Neural crest cell (in vitro differentiated cells): ENCODE results near the gene C10orf53. TPM values are rescaled to one million over a fixed set of nuclear protein-coding genes. Genes with fewer than 3 reads are reported as not detected.

ENCODE experiments used
- DNase-seq: peaks from one replicate; pipeline ENCODE4 v3.0.0; 2021; ENCODE audit warnings: low read depth, mixed read lengths, low spot score
- H3K27ac Mint-ChIP-seq: one replicate; pipeline ENCODE4 v1.8.0; 2021; ENCODE audit warnings: mild to moderate bottlenecking, mixed read lengths; ENCODE audit not compliant: unreplicated experiment
- H3K27me3 Mint-ChIP-seq: 2 replicates; pipeline ENCODE4 v1.8.0; 2021; ENCODE audit warnings: low read depth, mild to moderate bottlenecking, mixed read lengths
- H3K36me3 Mint-ChIP-seq: 2 replicates; pipeline ENCODE4 v1.8.0; 2021; ENCODE audit warnings: low read depth, mild to moderate bottlenecking, mixed read lengths
- H3K4me1 Mint-ChIP-seq: 2 replicates; pipeline ENCODE4 v1.8.0; 2021; ENCODE audit warnings: mixed read lengths
- H3K4me3 Mint-ChIP-seq: one replicate; pipeline ENCODE4 v1.8.0; 2021; ENCODE audit warnings: mild to moderate bottlenecking, mixed read lengths
- H3K9me3 Mint-ChIP-seq: 2 replicates; pipeline ENCODE4 v1.8.0; 2021; ENCODE audit warnings: mixed read lengths
- total RNA-seq: library from RNA; stranded (reverse); gene quantifications from 2 replicates; pipeline ENCODE4 v1.2.1, GENCODE V29; 2021
- TF ChIP-seq, protein P1 (sequence below): fragments of 200-600 bp; sonication (generic); conservative IDR thresholded peaks from 2 replicates; pipeline ENCODE4 v1.5.0; 2021; ENCODE audit warnings: antibody characterized with exemption, mild to moderate bottlenecking

Gene C10orf53
- total RNA-seq, 1 donor from 2014 or later = not detected

DNA sequence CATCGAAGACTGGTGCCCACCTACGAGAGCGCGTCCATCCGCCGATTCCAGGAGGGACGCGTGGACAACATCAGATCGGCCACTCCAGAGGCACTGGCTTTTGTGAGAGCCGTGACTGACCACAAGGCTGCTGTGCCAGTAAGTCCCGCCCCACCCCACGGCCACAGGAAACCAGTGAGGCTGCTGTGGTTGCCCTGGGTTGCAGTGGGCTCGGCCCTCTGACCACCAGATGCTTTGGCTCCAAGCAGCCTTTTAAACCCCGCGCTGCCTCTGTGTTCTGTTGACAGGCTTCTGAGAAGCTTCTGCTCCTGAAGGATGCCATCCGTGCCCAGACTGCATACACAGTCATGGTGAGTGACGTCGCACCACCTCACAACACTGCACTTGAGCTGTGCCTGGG, 24.4 kb upstream of the C10orf53 start:
- H3K27me3 Mint-ChIP-seq = peaks cover 3% of the 10 kb centered on the region
- H3K4me3 Mint-ChIP-seq = no peak overlapping the region
- no peak for DNase-seq
- H3K27ac Mint-ChIP-seq = no peak overlapping the region
- peaks cover 7% of the 10 kb centered on the region for H3K9me3 Mint-ChIP-seq
- H3K4me1 Mint-ChIP-seq = peaks cover 1% of the 10 kb centered on the region
- TF ChIP-seq, protein P1, sequence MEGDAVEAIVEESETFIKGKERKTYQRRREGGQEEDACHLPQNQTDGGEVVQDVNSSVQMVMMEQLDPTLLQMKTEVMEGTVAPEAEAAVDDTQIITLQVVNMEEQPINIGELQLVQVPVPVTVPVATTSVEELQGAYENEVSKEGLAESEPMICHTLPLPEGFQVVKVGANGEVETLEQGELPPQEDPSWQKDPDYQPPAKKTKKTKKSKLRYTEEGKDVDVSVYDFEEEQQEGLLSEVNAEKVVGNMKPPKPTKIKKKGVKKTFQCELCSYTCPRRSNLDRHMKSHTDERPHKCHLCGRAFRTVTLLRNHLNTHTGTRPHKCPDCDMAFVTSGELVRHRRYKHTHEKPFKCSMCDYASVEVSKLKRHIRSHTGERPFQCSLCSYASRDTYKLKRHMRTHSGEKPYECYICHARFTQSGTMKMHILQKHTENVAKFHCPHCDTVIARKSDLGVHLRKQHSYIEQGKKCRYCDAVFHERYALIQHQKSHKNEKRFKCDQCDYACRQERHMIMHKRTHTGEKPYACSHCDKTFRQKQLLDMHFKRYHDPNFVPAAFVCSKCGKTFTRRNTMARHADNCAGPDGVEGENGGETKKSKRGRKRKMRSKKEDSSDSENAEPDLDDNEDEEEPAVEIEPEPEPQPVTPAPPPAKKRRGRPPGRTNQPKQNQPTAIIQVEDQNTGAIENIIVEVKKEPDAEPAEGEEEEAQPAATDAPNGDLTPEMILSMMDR = no peak
- peaks cover 12% of the 10 kb centered on the region for H3K36me3 Mint-ChIP-seq

DNA sequence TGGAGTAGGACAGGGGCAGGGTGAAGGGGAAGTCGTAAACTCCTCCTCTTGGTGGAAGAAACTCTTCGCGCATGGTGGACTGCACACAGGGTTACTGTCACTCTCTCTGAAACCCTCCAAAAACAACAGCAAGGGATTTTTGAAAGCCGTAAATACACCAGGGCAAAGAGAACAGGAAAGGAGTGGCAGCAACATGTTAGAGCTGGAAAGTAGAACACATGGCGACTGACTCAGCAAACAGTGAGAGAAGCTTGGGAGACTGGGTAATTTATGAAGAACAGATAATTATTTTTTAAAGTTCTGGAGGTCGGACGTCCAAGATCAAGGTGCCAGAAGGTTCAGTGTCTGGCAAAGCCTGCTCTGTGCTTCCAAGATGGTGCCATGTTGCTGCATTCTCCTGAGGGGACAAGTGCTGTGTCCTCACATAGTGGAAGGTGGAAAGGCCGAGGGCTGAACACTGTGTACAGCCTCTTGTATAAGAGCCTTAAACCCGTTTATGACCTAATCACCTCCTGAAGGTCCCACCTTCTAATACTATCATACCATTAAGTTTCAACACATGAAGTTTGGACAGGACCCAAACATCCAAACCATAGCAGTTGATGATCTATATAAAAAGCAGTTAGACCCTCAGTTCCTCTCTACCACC, 22.5 kb upstream of the C10orf53 start:
- TF ChIP-seq, protein P1 = no peak
- Mint-ChIP-seq H3K9me3 (peaks cover 7% of the 10 kb centered on the region), H3K27me3 (peaks cover 8% of the 10 kb centered on the region), H3K36me3 (peaks cover 12% of the 10 kb centered on the region), H3K4me3 (no peak overlapping the region), H3K4me1 (no peaks in the 10 kb centered on the region), H3K27ac (no peak overlapping the region)
- no peak for DNase-seq

DNA sequence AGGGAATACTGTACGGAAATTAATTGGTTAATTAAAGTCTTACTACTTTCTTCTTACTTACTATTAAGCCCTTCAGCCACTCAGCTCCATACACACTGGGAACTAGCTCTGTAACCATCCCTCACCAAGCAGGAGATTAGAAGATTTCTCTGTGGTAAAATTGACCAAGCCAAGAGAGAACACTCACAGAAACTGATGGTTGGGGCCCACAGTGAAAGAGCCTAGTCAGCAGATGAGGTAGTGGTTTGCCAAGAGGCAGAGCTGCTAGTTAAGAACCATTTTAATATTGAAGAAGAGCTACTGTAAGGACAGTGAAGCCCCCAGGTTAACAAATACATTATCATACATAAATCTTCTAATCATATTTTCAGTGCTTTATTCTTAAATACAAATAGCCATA, 21.8 kb upstream of the C10orf53 start:
- Mint-ChIP-seq H3K27me3 (peaks cover 8% of the 10 kb centered on the region), H3K4me1 (no peaks in the 10 kb centered on the region), H3K27ac (no peak overlapping the region), H3K9me3 (peaks cover 7% of the 10 kb centered on the region), H3K4me3 (no peak overlapping the region), H3K36me3 (peaks cover 12% of the 10 kb centered on the region)
- TF ChIP-seq, protein P1 = no peak
- DNase-seq = no peak

DNA sequence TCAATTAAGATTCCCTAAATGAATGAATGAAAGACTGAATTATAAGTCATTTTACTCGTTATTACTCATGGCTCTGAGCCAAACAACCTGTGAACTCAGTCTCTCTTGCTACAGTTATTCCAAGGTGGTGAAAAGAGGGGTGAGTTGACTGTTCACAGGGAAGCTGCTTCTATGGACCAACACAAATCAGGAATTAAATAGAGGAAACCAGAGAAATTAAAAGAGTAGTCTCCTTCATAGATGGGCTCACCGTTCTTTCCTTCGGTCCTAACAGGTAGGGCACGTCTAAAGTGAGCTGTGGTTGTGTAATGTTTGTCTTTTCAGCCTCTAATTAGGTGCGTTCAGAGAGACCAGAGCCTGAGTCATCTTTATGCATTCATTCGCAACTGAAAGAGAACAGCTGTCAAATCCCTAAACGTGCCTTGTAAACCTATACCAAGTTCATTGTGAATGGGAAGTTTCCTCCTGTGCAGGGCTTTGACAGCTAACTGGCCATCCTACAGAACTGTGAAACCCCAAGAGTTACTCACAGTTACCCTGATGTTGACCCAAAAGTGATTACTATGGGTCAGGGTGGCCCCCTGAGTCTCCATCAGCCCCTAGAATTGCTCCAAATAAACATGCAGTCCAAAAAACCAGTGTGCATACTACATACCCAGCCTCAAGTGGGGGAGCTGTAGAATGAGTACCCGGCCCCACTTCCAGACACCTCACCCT, 18.2 kb upstream of the C10orf53 start:
- no peak for DNase-seq
- Mint-ChIP-seq H3K27ac (no peak overlapping the region), H3K27me3 (peaks cover 8% of the 10 kb centered on the region), H3K4me3 (no peak overlapping the region), H3K36me3 (peaks cover 12% of the 10 kb centered on the region), H3K9me3 (peaks cover 7% of the 10 kb centered on the region), H3K4me1 (no peaks in the 10 kb centered on the region)
- TF ChIP-seq, protein P1 = no peak

DNA sequence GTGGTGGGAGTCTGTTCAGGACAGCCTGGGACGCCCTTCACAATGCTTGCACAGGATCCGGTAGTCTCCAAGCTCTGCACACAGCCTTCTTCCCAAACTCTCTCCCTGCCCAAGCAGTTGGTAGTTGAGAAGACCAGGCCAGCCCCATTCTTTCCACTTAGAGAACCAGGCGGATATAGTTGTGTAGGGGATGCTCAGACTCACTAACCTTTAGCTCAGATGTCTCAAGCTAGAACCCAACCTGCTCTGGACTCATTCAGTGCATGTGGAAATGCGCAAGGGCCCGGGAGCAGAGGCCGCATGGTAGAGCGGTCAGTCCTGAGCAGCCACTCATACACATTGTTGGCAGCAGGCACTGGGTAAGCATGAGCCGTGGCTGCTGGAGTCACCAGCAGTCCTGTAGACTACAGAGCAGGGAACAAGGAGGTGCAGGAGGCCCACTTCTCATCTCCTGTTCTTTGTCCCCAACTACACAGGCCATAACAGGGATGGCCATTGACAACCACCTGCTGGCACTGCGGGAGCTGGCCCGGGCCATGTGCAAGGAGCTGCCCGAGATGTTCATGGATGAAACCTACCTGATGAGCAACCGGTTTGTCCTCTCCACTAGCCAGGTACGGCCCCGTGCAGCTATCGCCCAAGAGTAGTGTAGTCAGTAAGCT, 17.2 kb upstream of the C10orf53 start:
- Mint-ChIP-seq H3K9me3 (peaks cover 7% of the 10 kb centered on the region), H3K27ac (no peak overlapping the region), H3K27me3 (peaks cover 14% of the 10 kb centered on the region), H3K4me1 (no peaks in the 10 kb centered on the region), H3K36me3 (peaks cover 8% of the 10 kb centered on the region), H3K4me3 (no peak overlapping the region)
- TF ChIP-seq, protein P1 = no peak
- no peak for DNase-seq
